Measurements from ENCODE around the gene PYURF.

Gene PYURF

GRCh38 chr4:88526221-88526815 lies 2.7 kb upstream of the PYURF start:
- DNase-seq (ENCODE audit: low read depth), result peak; percentile 56
- TF ChIP-seq, protein P1, sequence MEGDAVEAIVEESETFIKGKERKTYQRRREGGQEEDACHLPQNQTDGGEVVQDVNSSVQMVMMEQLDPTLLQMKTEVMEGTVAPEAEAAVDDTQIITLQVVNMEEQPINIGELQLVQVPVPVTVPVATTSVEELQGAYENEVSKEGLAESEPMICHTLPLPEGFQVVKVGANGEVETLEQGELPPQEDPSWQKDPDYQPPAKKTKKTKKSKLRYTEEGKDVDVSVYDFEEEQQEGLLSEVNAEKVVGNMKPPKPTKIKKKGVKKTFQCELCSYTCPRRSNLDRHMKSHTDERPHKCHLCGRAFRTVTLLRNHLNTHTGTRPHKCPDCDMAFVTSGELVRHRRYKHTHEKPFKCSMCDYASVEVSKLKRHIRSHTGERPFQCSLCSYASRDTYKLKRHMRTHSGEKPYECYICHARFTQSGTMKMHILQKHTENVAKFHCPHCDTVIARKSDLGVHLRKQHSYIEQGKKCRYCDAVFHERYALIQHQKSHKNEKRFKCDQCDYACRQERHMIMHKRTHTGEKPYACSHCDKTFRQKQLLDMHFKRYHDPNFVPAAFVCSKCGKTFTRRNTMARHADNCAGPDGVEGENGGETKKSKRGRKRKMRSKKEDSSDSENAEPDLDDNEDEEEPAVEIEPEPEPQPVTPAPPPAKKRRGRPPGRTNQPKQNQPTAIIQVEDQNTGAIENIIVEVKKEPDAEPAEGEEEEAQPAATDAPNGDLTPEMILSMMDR (IDR thresholded peaks at IDR 0.05; ENCODE audit: insufficient read depth, low read depth, low read length, missing control alignments), result peak; percentile 17
- H3K4me3 ChIP-seq (ENCODE audit: low read length), result no peak overlapping the region

DNA sequence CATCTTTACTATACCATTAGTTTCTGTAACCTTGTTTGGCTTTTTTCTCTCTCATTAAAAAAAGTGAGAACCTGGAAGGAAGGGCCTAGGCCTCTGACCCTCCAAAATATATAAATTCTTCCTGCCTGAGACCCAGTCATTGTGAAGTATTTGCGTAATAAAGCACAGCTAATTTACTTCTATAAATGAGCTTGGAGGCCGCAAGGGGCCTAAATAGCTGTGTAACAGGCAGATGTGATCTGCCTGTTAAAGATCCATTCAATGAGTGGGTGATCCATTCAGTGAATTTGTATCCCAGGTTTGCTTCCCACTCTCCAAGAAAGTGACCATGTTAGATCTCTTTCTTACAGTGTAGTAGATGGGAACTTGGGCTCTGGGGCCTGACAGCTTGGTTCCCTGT lies 595 bp upstream of the PYURF start:
- peak overlapping the region; percentile 92 for H3K4me3 ChIP-seq (ENCODE audit: low read length)
- DNase-seq (ENCODE audit: low read depth), result no peak
- TF ChIP-seq, protein P1 (IDR thresholded peaks at IDR 0.05; ENCODE audit: insufficient read depth, low read depth, low read length, missing control alignments), result no peak

DNA sequence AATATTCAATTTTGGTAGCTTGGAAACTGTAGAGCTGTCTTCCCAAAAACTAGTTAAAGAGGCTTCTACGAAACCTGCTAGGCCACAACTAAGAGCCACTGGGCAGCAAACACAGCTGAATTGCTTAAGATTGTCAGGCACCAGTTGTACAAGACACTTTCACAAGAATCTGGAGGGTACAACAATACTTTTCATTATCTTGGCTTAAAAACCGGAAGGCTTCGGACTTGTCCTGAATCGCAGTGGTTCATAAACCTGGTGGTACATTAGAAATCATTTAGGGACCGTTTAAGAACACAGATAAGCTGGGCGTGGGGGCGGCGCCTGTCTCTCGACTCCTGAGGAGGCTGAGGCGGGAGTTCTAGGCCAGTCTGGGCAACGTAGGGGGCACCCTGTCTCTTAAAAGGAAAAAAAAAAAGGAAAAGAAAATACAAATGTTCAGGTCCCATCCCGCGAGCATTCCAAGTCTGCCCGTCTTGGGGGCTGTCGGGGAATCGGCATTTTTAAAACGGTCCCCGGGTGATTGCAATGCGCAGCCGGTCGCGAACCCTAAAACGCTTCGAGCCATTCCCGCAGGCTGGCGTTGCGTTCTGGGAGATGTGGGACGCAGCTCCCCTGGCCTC lies 763 bp downstream of the PYURF start:
- DNase-seq (ENCODE audit: low read depth), result peak; percentile 43
- H3K4me3 ChIP-seq (ENCODE audit: low read length), result peak overlapping the region; percentile 92
- TF ChIP-seq, protein P1 (IDR thresholded peaks at IDR 0.05; ENCODE audit: insufficient read depth, low read depth, low read length, missing control alignments), result no peak

DNA sequence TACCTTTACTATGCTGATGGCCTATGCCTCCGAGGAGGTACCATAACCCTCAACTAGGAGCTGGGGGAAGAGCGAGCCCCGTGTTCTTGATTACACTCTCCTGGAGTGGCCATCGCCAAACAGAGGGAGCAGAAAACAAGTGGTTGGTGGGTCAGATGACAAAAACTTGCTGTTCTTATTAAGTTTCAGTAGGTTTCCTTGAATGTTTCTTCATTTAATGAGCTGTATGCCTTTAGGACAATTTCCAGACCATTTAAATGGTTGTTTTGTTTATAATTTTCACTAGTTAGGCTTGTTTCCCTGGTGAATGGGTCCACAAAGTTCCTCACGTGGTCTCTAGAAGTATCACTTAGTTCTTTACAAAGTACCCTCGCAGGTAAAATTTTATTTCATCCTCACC lies 4.7 kb downstream of the PYURF start:
- TF ChIP-seq, protein P1 (IDR thresholded peaks at IDR 0.05; ENCODE audit: insufficient read depth, low read depth, low read length, missing control alignments), result no peak
- H3K4me3 ChIP-seq (ENCODE audit: low read length), result no peak overlapping the region
- no peak for DNase-seq (ENCODE audit: low read depth)

DNA sequence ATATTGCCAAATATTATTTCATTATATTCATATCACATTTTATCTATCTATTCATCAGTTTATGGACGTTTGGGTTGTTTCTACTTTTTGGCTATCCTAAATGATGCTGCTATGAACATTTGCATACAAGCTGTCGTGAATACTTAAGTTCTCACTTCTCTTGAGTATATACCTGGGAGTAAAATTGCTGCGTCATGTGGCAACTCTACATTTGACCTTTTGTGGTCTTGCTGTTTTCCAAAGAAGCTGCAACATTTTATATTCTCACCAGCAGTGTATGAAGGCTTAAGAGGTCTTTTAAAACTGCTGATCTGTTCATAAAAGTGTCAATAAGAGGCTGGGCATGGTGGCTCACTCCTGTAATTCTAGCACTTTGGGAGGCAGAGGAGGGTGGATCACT lies 5.8 kb downstream of the PYURF start:
- TF ChIP-seq, protein P1 (IDR thresholded peaks at IDR 0.05; ENCODE audit: insufficient read depth, low read depth, low read length, missing control alignments), result no peak

DNA sequence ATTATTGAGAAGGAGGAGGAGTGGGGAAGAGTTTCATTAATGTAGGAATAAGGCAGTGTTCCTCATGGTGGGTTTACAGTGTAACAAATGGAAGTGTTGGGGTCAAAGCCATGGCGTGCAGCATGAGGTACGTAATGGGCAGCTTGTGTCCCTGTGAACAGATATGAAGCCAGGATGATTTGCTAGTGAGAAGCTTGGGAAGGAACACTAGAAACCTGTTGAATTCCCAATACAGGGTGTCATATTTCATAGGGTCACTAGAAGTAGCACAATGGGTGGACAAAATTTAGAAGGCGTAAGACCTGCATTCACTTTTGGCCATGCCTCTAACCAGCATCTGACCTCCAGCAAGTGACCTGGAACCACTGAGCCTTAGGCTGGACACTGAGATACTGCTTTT lies 6.8 kb downstream of the PYURF start:
- DNase-seq (ENCODE audit: low read depth), result no peak
- no peak overlapping the region for H3K4me3 ChIP-seq (ENCODE audit: low read length)

More for the DNA sequence above, 5.8 kb downstream of the PYURF start:
- no peak overlapping the region for H3K4me3 ChIP-seq (ENCODE audit: low read length)
- DNase-seq (ENCODE audit: low read depth), result no peak

More for the DNA sequence above, 6.8 kb downstream of the PYURF start:
- TF ChIP-seq, protein P1 (IDR thresholded peaks at IDR 0.05; ENCODE audit: insufficient read depth, low read depth, low read length, missing control alignments), result no peak

Measured in epithelial cell of esophagus (primary cell).